NCI-H187 treated with DMSO at 0.1 percent for 48 hours (cell line): ENCODE results near the gene RAB11FIP2.
A peak's percentile ranks its signal among the peaks of the same experiment; 100 is the strongest.

ENCODE experiments used
- DNase-seq: peaks from one replicate; lab custom pipeline; 2025; lab: John Stamatoyannopoulos, UW

Gene RAB11FIP2

DNA sequence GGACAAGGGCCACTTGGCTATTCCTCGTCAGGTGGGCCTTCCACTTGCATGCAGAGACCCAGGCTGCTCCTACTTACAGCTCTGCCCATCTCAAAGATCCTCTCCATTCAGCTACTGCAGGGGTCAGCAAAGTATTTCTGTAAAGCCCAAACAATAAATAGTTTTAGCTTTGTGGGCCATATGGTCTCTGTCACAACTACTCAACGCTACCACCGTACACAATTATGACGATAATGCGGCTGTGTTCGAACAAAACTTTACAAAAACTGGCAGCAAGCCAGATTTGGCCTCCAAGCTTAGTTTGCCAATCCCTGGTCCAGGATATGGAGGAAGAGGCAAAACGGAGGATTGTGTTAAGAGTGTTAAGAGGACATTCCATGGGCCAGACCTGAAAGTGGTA lies 12.8 kb downstream of the RAB11FIP2 start:
- no peak for DNase-seq

DNA sequence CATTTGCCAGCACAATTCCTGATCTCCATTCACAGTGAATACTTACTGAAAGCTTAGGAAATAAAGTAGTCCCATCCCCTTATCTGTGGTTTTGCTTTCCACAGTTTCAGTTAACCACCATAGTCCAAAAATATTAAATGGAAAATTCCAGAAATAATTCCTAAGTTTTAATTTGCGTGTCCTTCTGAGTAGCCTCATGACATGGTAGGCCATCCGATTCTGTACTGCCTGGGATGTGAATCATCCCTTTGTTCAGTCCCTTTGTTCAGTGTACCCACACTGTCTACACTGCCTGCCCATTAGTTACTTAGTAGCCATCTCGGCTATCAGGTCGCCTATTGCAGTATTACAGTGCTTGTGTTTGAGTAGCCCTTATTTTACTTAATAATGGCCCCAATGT lies 14.2 kb downstream of the RAB11FIP2 start:
- DNase-seq = no peak

DNA sequence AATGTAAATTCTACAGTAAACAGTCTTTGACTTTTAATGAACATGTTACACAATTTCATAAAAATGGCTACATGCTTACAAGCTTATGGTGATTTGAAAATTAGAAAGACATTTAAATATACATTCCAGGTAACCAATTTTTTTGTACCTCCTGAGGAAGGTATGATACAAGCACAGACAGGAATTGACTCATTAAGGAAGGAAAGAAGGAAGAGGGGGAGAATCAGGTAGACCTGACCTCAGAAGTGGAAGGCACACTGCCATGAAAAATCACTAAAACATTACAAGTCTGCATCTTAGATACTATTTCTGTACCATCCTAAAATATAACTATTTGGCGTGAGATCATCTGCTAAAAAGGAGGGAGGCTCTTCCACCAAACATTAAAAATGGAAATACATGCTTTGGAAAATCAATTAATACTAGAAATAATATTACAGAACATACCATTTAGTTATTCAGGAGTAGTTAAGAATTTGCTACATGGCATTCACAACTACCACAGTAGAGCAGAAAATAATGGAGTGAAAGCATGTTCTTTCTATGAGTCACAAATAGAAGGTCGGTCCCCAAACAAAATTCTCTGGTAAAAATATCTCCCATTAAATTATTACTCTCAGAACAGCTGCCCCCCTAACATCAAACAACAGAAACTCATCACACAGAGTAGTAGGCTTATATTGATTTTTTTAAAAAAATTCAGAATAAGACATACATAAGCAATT lies 15.2 kb downstream of the RAB11FIP2 start:
- DNase-seq = no peak

DNA sequence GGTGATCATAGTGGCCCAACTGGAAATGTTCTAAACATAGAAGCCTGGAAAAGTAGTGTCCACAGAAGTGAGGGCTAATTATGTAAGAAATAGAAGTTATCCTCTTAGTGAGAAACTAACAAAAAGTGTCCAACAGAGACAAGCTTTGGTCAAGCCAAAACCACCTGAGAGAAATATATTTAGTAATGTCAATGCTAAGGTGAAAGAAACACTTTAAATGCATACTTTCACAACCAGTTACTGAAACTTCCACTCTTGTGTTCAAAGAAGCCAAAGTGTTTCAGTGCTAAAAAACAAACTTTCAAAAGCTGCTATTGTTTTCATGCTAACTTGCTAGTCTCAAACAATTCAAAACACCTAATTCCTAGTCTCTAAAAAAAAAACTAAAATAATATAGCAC lies 18.1 kb downstream of the RAB11FIP2 start:
- DNase-seq = no peak

DNA sequence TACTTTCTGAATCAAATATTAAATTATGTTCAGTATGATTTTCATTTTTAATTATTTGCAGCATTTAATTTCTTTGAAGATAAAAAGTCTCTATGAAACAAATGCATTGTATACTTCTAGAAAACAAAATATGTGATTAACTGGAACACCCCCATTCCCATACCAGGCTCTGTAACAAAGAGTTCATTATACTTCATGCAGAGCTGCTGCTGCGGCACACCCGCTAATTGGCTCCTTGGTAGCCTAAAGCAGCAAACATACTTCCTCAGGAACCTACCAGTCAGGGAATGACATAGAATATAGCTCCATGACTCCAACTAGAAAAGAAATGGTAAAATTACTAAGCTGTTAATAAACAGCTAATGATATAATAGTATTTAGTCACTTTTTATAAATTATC lies 19.3 kb downstream of the RAB11FIP2 start:
- no peak for DNase-seq

DNA sequence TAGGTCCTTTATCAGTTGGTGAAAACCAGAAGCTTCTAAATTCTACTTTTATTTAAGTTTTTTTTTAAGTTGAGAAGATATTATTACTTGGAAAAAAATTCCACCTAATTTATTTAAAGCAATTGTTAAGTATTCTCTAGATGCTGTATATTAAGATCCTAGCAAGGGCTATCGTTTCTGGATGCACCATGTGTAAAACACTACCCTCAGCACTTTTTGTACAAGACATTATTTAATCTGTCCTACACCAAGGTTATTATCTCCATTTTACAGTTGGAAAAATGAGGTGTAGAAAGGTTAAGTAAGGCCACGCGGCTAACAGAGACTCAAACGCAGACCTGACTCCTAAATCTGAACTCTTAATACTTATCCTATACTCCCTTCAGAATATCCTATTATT lies 19.8 kb downstream of the RAB11FIP2 start:
- no peak for DNase-seq

DNA sequence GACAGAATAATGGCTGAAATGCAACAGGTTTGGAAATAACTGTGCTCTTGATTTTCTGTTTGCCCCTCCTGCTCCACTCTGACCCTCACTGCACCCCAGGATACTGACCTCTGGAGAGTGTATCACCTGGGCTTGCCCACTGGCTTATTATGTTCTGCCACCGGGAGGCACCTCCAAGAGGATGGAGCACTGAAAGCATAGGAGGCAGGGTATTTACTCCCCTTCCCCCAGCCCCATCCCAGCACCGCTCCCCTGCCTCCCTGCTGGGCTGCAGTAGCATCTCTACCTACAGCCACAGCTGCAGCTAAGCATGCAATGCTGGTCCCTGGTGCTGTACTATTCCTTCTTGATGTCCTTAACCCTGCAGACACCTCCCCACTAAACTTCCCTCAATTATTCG lies 26.4 kb downstream of the RAB11FIP2 start:
- DNase-seq = no peak

DNA sequence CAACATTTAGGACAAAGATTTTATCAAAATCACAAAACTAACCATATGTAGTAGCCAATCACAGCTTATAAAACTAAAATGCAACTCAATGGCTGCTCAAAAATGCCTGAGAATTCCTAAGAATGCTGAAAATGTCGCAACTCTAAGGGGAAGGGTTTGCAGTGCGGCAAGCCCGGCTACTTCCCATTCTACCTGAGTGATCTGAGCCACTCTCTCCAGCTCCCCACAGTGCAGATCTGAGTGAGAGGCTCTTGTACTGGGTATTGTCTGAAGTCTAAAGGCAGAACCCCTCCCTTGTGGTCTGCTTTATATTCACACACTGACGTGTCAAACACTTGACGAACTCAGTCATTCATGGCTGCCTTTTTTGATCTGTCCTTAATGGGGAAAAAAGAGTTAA lies 28.9 kb downstream of the RAB11FIP2 start:
- peak; percentile 15 for DNase-seq

DNA sequence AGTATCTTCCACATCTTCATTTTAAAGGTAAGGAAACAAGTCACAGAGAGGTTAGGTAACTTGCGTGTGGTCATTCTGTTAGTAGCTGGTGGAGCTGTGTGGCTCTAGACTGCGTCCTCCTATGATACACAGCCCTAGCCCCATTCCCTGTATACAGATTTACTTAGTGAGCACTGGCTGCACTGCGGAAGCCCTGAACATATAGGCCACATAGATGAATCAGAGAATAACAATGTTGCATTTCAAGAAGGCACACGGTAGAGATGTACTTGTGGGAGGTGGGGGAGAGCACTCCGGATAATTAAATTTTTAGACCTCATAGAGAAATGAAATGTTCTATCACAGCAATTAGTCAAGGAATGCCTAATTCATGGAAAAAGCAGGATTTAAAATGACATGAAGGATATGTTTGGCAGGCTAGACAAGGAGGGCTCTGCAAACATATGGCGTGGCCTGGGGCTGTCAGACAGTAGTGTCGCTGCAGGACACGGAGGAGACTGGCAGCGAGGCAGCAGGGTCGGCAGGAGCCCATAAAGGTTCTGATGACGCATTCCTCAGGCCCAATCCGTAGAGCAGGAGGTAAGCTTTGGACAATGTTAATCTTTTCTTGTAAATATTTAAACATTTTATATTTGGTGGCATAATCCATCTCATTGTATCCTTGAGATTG lies 29.5 kb downstream of the RAB11FIP2 start:
- DNase-seq = no peak

DNA sequence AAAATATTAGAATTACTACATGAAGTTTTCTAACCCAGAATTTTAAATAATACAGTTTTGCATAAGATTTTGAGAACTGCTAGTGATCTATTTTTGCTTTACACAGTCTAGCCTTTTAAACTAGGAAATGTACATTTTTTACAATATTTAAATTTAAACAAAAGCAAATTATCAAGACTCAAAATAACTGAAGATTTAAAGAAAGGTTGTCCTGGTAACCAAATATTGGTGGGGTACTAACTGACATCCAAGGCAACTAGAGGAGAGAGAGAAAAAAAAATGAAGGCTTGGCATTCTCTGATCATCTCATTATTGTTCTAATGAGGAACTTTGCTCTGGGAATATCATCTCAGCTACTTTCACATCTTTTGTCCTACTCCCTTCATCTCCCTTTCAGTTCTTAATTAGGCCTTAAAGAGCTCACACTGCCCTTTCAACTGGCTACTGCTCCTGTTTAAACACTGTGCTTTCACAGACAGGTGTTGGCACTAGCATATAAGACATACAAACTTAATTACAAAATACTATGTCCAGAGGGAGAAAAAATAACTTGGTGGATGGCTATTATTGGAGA lies 33.7 kb downstream of the RAB11FIP2 start:
- DNase-seq = no peak

DNA sequence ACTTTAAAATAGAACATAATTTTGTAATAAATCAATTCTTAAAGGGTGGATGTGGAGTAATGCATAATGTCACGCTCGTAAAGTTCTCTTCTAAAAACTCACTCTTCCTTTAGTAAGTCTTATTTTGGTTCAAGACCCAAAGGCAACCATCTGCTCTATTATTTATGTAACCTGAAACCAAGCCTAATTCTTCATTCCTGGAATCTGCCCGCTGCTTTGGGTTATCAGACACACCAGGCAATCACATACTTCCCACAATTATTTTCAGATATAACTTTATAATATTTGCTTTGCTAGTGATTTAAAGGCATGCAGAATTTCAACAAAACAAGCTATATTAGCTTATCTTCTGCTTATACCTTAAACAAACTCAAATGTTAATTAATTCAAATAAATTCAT lies 39.0 kb downstream of the RAB11FIP2 start:
- DNase-seq = no peak

DNA sequence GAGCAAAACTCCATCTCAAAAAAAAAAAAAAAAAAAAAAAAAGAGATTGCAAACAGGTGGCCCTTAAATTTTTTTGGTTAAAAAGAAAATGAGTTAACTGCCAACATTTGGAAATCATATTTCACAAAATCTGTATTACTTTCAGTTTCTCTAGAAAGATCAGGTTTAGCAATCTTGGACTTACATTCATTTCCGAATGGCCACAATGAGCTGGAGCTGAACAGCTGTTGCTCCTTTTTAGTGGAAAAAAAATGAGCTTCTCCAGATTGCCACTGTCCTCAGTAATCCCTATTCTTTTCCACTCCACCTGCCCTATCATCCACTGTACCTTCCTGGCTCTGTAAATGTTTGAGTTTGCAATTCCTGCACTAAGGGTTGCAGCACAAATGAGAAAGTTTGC lies 43.6 kb downstream of the RAB11FIP2 start:
- DNase-seq = no peak

DNA sequence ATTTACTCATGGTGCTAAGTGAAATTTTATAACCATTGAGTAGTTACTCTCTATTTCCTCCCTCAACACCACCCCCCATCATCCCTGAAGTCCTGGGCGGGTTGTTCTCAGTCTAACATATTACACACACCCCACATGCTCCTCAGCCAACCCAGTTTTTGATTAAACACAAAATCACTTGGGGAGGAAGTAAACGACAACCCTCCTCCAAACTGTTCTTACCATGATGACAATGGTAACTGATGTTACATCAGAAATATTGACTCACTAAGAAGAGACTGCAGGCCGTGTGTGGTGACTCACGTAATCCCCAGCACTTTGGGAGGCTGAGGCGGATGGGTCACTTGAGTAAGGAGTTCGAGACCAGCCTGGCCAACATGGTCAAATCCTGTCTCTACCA lies 44.2 kb downstream of the RAB11FIP2 start:
- no peak for DNase-seq

DNA sequence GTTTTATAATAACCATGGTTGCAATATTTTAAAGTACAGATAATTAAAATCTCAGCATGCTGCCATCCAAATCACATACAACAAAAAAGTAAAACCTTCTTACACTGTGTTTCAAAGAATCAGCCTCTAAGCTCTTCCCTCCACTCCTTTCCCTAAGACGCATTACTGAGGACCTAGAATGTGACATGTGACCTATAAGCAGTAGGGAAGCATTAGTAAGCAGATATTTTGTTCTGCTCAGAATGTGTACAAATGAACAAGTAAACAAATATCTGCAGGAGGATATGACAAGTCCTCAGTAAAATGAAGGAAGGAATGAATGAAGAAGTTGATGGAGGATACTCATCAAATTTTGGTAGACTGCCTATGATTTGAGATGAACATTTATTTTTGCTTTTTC lies 49.1 kb downstream of the RAB11FIP2 start:
- no peak for DNase-seq

DNA sequence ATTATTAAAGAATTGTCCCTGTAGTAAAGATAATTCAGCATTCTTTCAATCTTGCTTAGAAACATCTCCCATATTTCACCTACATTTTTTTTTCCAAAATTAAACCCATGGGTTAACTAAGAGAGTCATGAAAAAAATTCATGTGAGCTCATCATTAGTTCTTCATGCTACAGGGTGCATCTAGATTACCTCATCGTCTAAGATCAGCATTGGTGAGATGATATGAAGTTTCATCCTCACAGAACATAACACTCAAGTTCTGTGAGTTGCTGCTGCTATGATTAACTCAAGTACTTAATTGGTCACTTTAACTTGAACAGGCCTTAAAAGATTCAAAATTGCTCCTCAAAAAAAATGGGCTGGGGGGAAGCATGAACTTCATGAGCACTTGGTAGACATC lies 50.0 kb downstream of the RAB11FIP2 start:
- DNase-seq = no peak

DNA sequence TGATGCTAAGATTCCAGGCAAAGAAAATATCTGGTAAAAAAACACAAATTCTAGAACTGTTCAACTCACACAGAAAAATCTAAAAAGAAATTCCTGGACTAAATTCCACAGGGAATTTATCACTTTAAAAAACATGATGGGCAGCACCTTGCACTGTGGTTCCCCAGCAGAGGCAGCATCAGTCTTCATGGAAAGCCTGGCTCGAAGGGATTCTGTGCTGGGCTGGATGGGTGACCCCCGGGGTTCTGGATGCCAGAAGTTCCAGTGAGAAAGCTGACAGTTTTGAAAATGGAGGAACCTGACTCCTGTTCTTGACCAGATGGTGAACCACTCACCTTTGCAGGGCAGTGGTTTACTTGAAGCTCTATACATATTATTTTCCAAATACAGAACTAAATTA lies 52.0 kb downstream of the RAB11FIP2 start:
- DNase-seq = no peak

DNA sequence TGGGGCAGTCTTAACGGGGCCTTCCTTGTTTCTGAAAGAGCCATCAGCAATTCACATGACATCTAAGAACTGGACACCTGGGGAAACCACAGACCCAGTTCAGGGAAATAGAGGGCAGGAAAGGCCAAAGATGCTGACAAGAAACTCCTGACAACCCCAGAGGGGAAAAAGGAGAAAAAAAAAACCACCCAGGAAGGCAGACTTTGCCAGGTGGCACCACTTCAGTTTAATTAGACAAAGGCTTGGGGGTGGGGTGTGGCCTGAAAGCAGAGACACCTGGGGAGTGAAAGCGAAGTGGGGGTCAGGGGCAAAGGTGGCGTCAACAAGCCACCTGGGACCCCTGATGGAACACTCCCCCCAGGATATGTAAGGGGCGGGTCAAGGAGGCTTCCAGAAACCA lies 53.6 kb downstream of the RAB11FIP2 start:
- no peak for DNase-seq

DNA sequence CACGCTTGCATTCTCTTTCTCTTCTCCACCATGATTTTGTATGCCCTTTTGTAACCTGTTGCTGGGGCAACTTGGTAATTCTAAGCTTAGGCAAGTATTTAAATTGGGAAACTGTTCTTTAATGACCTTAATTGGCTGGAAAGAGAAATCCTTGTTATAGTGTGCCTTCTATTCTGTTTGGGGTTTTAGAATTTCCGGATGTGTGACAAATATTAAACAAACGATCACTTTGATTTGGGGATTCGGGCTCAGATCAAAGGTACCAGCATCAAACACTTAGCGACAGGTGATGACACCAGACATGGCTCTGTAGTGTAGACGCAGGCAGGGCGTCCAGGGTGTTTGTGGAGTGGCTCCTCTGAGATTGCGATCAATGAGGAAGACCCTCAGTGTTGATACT lies 55.0 kb downstream of the RAB11FIP2 start:
- DNase-seq = no peak

DNA sequence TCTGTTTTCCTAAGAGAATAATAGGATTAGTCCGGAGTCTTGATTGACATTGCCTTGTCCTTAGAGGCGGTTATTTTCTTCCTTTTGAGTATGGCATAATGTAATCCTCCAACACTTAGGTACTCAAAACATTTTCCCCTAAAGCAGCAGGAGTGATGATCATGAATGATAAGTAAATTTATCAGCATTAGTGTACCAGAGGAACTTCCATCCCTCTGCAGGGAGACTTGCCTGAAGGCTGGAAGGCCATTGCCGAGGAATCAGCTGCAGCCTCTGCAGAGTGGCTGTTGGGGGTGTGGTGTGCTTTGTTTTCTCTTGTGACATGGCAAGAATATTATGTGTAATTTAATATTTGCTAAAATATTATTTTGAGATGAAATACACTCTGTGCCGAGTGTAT lies 56.8 kb downstream of the RAB11FIP2 start:
- DNase-seq = no peak

DNA sequence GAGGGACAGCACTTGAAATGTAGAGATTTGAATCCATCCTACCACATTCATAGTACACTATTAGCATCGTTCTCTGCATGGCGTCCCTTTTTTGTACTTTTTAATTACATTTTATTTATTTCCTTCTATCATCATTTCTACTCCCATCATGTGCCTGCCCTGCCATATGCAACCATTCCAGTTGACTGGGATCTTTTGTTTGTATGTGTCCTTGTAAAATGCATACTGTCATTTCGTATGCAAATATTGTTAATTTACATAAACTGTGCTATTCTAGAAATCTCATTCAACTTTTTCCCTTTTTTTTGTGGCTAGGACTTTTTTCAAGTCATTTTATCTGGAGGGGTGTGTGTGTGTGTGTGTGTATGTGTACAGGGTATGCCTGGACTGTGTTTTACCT lies 57.9 kb downstream of the RAB11FIP2 start:
- no peak for DNase-seq

DNA sequence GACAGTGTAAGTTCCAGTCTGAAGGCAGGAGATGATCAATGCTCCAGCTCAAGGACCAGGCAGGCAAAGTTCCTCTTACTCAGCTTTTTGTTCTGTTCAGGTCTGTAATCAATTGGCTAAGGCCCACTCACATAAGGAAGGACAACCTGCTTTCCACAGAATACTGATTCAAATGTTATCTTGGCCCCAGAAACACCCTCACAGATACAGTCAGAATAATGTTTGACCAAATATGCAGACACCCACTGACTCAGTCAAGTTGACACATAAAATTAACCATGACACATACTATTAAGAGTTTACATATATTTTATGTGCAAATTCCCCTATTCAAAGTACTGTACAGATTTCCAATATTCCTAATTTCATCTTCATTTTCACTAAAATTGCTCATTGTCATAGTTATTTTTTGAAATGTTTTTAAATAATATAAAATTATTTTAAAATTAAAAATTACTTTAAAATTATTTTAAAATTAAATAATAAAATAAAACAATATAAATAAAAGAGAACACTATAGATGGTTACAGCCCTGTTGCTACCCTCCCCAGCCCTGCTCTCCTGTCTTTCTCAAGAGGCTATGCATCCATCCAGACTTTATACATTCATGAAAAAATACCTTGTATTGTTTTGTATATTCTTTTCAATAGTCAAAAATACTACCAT lies 59.4 kb downstream of the RAB11FIP2 start:
- no peak for DNase-seq

DNA sequence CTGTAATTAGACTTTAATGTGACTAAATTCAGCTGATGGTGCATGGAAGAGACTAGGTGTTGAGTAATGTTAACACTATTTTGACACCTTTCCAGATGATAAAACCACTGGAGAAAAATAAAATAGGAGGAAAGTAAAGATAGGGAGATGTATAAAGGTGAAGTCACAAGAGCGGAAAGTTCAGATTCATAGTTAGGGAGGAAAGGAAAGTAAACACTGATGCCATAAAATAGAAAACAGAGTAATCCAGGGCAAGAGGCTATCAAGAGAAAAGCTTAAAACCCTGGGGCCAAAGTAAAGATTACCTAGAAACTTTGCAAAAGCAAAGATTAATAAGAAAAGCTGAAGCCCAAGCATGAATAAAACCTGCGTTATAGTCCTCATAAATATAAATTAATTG lies 62.8 kb downstream of the RAB11FIP2 start:
- no peak for DNase-seq
